GM18519 (cell line): ENCODE results near the gene CD96.
A peak's percentile ranks its signal among the peaks of the same experiment; 100 is the strongest.

Experiments
- ATAC-seq: cut with Tn5 transposase; IDR thresholded peaks from one replicate; pipeline ENCODE4 v1.9.1; 2021; ENCODE audit warnings: mild to moderate bottlenecking, moderate library complexity; ENCODE audit not compliant: unreplicated experiment, low FRiP score

Gene CD96

GRCh38 chr3:111591555-111591954 is 49.6 kb downstream of the CD96 start:
- no peak for ATAC-seq

GRCh38 chr3:111592143-111592542 is 50.1 kb downstream of the CD96 start:
- ATAC-seq, result no peak

GRCh38 chr3:111592936-111593335 is 50.9 kb downstream of the CD96 start:
- ATAC-seq, result peak; percentile 36

DNA sequence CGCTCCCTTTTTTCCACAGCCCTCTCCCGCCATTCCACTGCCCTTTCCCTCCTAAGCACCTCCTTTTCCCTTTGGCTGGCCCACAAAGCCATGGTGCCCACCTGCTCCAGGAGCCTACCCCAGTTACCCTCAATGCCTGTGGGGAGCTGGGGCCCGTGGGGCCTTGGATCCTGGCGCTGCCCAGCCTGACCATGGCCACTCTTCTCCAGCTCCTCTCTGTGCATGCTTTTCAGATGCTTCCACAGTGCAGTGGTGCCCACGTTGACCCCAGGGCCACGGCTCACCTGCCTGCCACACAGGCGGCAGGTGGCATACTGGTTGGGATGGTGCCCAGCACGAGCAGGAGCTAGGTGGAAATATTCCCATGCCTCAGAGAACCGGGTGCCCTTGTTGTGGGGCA is 51.7 kb downstream of the CD96 start:
- ATAC-seq, result no peak

GRCh38 chr3:111594205-111594604 is 52.2 kb downstream of the CD96 start:
- peak; percentile 31 for ATAC-seq

DNA sequence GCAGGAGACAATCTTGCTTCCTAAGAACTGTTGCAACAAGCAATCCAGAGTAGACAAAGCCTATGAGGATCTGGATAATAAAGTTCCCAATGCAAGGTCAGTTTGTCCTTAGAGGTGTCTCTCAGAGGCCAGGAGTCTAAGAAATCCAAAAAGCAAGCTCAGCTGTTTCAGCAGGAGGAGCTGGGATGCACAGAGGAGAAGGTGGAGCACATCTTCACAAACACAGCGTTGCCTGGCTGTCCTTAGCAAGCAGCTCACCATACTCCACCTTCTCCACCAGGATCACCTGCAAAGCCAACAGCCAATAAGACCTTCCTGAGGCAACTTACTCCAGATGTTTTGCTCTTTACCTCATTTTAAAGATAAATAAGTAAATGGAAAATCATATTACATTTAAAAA is 52.8 kb downstream of the CD96 start:
- no peak for ATAC-seq

- peak; percentile 51 for ATAC-seq
Observed at GRCh38 chr3:111595232-111595631, 53.2 kb downstream of the CD96 start, which contains the start of gene ZBED2. TSS of gene ZBED2 (minus strand) at chr3:111595346. CDS start at chr3:111594201, 1,145 bp downstream.

DNA sequence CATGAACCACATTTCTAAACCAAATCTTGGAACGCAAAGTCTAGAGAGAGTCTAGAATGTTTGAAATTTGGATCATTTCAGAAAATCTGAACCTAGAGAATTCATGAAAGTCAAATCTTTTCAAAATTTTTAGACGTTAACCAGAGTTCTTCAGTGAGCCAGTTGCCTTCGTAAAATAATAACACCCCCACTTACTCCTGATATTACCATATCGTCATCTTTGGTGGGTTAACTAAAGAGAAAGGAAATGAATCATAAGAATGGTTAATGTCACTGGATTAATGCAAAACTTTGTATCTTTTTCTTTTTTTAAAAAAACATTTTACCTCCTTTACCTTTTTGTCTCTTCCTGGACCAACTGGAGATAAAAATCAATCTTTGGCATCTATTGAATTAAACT is 54.3 kb downstream of the CD96 start:
- no peak for ATAC-seq

GRCh38 chr3:111598139-111598538 is 56.1 kb downstream of the CD96 start:
- no peak for ATAC-seq

- ATAC-seq, result no peak
Observed at GRCh38 chr3:111598552-111598951, 56.6 kb downstream of the CD96 start.

DNA sequence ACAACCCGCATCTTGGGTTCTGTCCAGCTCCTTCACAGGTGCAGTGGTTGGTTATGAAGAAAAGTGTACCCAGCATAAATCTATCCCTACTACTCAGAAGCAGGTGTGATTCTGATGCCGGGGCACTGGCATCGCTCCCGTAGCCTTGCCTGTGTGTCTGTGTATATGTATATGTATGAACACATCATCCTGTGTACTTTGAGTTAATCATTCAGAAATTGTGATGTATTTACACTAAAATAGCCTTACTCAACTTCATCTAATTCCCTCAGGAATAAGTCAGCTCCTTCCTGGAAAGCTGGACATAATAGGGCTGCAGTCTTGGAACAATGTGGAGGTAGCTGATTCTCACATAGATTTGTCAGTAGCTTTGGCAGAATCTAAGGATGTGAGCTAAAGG is 59.8 kb downstream of the CD96 start:
- no peak for ATAC-seq

GRCh38 chr3:111603679-111604078 is 61.7 kb downstream of the CD96 start:
- ATAC-seq, result peak; percentile 43

DNA sequence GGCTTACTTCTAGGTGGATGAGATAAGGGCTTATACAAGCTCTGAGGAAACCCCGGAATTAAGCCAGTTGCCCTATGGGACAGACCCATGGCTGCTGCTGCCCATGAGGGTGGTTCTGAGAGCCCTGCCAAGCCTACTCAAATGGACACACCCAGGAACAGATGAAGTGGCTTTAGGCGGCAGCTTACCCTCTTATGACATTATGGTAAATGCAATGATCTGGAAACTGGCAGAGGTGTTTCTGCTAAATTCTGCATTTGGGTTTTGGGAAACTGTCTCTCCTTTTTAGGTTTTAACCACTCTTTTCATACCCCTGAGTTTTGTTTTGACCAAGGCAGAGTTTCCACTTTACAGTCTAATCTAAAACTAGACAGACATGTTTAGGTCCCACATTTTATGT is 62.1 kb downstream of the CD96 start:
- ATAC-seq, result no peak

DNA sequence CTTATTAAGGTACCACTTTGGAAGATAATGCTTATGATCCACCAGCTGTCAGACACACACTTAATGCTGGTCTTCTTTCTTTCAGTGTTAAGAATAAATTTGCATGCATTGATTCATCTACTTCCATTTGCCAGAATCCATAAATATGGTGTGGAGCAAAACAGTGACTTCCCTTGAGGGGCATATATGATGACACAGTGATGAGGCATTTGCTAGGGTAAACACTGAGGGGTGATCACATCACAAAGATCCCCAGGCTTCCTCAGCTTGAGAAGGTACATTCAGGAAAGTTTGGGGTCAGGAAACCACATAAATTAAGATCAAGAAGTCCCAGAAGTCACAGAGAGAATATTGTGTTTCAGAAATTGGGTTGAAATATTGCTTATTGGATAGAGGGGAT is 63.0 kb downstream of the CD96 start:
- ATAC-seq, result no peak

- no peak for ATAC-seq
Observed at GRCh38 chr3:111605493-111605892, 63.5 kb downstream of the CD96 start.

DNA sequence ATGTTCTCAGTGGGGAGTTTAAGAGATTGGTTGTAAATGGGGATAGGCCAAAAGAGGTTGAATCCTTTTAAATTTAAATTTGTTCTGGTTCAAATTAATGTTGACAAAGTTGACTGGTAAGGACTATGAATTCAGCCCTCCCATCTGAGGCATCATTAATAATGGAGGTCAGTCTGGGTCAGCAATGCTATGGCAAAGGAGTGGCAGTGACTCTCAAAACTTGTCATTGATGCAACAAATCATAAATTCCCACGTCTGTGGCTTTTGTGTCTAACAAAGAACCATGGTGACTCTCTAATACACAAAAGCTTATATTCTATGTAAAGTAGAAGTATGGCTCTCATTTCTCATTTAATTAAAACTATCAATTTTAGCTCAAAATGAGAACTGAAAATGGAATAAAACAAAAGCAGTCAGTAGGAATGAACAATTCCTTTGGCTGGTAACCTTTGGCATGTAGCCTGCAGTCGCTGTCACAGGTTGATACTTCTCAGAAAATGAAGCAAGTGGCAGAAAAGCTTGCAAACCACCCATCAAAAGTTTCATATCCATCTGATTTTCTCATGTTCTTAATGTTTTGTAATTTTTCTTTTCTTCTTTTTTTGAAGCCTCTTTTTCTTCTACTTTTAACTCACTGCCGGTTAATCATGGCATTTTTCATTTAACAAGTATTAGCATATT is 65.4 kb downstream of the CD96 start:
- no peak for ATAC-seq

DNA sequence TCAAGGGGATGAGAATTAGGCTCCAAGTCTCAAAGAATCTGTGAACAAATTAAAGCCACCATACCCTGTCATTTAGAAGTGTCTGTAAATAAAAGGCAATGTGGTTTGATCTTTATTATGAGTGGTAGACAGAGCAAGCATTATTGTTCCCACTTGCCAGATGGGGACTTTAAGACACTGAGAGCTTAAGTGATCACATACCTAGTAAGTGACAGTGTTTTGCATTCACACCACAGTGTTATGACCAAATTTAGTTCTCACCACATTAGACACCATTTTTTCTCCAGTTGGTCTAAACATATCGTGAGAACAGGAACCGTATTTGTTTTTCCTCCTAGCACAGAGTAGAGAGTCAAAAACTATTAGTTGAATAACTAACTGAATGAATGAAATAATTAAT is 66.4 kb downstream of the CD96 start:
- ATAC-seq, result no peak

- ATAC-seq, result no peak
Observed at GRCh38 chr3:111609700-111610099, 67.7 kb downstream of the CD96 start.

DNA sequence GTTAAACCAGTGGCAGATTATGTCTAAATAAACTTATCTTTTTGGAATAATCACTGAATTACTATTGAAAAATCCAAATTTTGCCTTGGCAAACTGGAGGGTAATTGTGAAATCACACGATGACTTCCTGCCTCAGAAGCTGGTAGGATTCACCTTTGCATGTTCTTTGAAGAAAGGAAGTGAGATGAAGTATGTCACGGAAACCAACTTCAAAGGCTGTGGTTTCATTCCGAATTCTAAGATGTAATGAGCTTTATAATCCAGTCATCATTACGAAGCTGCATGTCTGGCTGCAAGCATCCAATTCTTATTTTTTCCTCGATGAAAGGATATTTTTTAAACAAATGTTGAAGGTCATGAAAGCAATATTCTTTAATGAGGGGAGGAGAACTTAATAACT is 68.2 kb downstream of the CD96 start:
- ATAC-seq, result peak; percentile 95

DNA sequence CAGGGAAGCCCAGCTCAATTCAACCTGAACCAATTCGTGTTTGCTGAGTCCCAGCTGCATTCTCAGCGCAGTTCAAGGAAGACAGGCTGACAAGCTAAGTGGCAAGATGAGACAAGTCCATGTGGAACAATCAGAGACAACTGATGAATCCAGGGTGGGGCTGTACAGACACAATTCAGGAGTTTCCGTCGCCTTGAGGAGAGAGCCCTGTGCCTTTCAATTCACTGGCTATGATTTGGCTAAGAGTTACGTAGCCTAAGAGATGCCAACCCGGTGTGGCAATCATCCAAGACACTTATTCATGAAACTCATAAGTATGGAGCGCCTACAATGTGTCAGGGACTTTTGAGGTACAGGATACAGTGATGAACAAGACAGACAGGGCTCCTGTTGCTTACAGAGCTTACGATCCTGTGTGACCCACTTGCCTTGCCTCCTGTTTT is 68.6 kb downstream of the CD96 start:
- peak; percentile 7 for ATAC-seq

GRCh38 chr3:111613294-111613693 is 71.3 kb downstream of the CD96 start:
- no peak for ATAC-seq

DNA sequence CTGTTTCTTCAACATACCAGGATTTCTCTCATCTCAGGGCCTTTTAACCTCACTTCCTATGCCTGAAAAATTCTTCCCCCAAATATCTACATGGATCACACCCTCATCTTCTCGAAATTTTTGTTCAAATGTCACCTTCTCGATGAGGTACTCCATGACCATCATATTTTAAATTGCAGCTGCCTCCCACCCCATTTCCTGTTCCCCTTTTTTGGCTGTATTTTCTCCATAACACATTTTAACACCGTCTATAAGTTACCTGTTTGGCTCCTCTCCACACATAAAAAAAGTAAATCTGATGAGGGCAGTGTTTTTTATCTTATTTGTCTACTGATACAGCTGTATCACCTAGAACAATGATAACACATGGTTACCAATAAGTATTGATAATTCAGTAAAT is 73.9 kb downstream of the CD96 start:
- no peak for ATAC-seq
